GM19324 (cell line): Measurements from ENCODE around the gene OPRPN.

ENCODE experiments used
- ATAC-seq: cut with Tn5 transposase; IDR thresholded peaks from one replicate; pipeline ENCODE4 v1.9.1; 2021; ENCODE audit warnings: mild to moderate bottlenecking, moderate library complexity; ENCODE audit not compliant: unreplicated experiment, low FRiP score

The OPRPN gene, protein sequence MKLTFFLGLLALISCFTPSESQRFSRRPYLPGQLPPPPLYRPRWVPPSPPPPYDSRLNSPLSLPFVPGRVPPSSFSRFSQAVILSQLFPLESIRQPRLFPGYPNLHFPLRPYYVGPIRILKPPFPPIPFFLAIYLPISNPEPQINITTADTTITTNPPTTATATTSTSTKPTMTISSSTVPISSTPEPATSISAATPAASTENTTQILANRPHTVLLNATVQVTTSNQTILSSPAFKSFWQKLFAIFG

DNA sequence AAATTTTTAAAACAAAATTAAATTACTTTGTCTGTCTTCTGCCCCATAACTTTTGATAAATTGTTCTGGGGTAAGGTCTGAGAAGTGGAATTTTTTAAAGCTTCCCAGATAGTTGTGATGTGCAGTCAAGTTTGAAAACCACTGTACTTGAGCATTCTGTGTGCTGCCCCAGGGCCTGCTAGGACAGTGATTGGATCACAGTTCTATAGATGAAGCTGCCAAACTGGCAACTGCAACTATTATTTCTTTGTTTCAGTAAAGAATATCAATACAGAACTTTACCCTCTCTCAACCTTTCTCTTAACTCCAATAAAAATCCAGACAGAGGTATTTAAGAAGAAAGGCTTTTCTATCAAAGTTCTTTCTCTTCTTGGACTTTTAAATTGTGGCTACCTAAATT is at the start of gene OPRPN:
OPRPN (plus strand) TSS at position 361 of the 400 bp plus-strand sequence. CDS start 1,346 bp downstream, outside the sequence.
- no peak for ATAC-seq

DNA sequence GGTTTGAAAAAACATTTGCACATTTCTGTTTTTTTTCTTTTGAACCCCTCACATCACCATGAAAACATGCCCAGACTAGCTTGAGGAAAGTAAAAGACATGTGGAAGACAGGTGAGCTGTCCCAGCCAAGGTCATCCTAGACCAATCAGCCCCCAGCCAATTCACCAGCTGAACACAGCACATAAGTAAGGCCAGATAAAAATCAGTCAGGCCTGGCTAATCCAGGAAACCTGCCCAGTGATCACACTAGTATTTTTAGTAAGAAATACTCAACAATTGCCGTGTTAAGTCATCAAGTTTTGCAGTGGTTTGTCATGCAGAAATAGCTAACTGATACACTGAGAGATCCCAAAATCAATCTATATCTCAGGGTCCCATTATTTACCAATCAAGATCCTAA is 41.6 kb upstream of the OPRPN start:
- ATAC-seq: no peak

DNA sequence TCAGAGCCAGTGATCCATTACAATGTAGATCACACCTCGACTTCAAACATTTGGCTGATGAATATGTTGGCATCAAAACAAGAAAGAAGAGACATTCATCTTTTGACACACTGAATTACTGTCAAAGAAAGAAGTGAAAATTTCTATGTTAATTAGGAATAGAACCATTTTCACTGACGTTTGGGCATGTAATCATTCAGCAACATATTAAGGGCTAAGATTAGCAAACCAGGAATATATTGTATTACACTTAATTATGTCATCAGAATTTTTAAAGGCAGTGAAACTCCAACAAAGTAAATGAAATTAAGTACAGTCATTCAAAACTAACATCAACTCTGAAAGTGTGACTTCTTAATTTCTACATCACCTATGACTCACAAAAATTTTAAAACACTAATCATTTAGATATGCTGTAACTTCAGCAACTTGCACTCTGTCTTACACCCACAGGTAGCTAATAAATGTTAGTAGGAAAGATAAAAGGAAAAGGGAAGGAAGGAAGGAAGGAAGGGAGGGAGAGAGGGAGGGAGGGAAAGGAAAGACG is 38.6 kb upstream of the OPRPN start:
- ATAC-seq: no peak

DNA sequence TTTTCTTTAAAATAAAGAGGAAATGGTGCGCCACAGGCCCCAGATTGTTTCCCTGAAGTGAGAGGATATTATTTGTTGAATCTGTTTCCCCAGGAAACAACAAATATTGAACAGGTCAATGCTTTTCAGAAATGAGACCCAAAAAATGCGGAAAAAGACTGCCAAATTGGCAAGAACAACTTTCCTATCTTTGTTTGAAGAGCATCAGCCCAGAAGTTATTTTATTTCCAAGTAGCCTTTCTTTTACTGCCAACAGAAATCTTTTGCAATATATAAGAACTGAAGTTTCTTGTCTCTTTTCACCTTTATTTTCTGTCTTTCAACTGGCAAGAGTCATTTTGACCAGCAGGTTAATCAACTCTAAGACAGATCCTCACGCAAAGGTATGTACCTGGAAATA is 37.3 kb upstream of the OPRPN start, which contains the start of gene SMR3A:
SMR3A (plus strand) TSS at position 301 of the 400 bp plus-strand sequence. CDS start 1,356 bp downstream, outside the sequence.
- ATAC-seq: no peak

DNA sequence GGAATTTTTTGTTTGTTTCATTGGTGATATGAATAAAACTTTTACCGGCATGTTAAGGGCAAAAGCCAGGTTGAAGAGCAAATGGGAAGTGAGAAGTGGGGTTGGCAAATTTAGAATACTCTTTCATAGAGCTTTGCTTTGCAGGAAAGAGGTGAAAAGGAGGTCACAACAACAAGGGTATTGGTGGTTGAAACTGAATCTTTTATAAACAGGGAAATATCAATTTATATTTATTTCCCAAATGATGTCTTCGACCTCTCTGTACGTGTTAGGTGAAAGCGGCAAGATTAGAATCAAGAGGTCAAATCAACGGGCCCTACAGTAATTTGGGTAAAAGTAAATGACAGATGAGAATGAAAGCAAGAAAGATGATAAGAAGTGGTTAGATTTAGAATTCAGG is 33.7 kb upstream of the OPRPN start:
- ATAC-seq: peak; percentile 65

DNA sequence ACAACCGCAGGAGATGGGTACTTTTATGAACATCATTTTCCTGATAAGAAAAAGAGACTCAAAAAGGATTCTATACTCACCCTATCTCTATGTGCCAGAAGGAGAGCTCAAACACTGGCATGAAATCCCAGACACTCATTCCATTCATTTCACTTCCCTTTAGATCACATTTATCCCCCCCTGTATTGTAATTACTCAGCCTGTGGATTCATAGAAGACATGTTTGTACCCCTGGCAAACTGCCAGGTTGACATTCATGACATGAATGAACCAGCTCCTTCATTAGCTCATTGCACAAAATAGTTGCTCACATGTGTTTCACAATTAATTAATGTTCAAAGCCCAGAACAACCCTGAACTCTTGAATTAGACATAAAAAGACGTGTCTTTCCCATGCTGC is 32.3 kb upstream of the OPRPN start:
- ATAC-seq: no peak

DNA sequence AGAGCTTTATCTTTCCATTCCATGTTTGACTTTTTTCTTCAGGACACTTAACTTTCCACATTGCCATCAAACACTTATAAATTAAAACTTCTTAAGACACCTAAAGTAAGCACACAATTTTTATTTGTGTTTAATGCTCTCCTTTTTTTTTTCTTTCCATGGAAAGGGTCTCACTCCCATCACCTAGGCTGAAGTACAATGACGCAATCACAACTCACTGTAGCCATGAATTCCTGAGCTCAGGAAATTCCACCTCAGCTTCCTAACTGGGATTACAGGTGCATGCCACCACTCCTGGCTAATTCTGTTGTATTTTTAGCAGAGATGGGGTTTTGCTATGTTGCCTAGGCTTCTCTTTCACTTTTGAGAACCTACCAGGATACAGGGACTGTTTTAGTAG is 29.9 kb upstream of the OPRPN start:
- ATAC-seq: no peak

DNA sequence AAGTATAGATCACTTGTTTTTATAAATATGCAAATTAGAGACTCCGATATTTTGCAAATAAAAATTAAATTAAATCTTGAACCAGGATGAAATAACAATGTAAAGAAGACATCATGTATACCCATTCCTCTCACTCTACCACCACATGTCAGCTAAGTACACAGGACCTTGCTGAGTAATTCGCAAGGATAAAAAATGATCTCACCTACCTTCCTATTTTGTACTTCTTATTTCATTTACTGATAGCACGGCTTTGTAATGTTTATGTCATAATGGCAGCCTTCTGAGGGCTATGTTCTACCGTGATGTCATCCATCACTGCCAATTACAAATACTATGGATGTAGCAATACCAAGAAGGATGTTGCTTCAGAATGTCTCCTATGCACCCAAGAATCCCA is 25.8 kb upstream of the OPRPN start:
- ATAC-seq: no peak

DNA sequence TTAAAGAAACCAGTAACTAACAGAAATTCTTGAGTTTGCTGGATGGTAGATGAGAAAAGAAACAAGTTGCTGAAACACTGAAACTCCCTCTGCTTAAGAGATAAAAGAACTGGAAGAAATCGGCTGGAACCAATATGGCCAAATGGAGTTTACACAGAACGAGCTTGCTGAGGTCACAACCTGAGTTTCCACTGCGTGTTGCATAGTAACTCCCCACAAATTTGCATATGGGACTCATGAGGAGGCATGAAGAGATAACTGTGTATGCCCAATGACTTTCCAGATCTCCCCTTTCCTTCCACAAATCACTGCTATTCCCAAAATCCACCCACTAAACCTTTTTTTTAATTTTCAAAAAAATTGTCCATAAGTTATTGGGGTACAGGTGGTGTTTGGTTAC is 25.0 kb upstream of the OPRPN start:
- ATAC-seq: no peak

DNA sequence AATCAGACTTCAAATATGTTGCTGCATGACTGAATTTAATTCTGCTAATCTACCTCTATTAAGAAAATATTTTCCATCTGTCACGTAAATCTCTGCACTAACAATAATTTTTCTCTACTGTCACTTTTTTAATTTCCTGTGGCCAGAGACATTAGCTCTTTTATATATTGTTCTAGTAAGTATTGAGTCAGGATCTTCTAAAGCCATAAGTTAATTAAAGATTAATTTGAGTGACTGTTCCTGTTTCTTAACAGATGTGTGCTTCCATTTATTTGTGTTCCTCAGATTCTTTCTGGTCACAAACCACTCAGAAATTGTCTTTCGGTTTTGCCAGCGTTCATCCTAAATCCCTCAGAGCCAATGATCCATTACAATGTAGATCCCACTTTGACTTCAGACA is 17.2 kb upstream of the OPRPN start:
- ATAC-seq: no peak

DNA sequence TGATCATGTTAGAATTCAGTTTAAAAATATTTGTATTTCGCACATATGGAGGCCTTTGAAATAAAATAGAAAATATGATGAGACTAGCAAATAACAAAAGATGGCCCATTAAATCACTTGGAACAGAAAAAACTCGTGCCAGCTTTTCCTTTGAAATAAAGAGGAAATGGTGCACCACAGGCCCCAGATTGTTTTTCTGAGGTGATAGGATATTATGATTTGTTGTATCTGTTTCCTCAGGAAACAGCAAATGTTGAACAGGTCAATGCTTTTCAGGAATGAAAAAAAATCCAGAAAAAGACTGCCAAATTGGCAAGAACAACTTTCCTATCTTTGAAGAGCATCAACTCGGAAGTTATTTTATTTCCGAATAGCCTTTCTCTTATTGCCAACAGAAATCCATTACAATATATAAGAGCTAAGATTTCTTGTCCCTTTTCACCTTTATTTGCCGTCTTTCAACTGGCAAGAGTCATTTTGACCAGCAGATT is 15.0 kb upstream of the OPRPN start, which contains the start of gene SMR3B:
SMR3B (plus strand) TSS at position 441 of the 491 bp plus-strand sequence. CDS start 1,380 bp downstream, outside the sequence.
- ATAC-seq: no peak

DNA sequence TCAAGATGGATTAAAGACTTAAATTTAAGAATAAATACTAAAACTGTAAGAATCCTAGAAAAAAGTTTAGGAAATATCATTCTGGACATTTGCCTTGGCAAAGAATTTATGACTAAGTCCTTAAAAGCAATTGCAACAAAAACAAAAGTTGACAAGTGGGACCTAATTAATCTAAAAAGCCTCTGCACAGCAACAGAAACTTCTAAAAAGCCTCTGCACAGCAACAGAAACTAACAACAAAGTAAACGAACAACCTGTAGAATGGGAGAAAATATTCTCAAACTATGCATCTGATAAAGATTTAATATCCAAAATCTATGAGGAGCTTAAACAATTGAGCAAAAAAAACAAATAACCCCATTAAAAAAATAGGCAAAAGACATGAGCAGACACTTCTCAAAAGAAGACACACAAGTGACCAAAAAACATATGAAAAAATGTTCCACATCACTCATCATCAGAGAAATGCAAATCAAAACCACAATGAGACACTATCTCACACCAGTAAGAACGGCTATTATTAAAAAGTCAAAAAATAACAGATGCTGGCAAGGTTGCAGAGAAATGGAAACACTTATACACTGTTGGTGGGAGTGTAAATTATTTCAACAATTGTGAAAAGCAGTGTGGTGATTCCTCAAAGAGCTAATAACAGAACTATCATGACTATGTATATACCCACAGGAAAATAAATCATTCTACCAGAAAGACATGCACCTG is 5.5 kb upstream of the OPRPN start:
- ATAC-seq: peak; percentile 74

DNA sequence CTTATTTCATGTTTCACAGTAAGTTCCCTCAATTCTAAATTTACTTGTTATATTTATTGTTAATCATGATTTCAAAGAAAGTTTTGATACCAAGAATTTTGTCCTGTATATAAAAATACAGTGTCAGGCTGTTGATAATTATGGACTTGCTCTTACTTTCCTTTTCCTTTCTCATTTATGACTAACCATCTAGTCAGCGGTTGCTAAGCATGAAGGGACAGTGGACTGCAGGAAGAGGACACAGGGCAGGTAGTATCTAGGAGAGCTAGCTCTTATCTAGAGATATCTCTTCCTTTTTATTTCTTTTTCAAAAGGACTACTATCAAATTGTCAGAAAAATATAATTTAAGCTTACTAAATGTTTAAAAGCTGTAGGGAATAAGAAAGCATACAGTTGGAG is 1.6 kb downstream of the OPRPN start:
- peak; percentile 72 for ATAC-seq

DNA sequence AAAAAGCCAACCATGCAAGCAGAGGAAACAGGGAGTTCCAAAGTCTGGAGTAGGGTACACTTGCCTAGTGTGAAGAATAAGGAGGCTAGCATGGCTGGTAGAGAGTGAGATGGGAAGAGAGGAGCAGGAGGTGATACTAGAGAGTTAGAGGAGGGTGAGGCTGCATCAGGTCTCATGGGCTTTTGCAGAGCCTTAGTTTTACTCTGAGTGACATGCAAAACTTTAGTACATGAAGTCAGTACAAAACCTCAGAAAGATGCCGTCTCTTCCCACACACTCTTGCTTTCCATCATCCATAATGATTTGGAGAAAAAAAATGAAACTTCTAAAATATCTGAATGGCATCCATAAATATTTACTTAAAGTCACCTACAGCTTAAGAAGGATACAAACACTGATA is 5.0 kb downstream of the OPRPN start:
- ATAC-seq: no peak

DNA sequence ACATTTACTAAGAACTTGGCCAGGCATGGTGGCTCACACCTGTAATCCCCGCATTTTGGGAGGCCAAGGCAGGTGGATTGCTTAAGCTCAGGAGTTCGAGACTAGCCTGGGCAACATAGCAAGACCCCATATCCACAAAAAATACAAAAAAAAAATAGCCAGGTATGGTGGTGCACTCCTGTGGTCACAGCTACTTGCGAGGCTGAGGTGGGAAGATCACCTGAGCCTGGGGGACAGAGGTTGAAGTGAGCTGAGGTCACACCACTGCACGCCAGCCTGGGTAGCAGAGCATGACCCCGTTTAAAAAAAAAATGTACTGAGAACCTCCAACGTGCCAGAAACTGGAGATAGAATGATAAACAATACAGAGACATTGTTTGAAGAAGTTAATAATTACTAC is 8.0 kb downstream of the OPRPN start:
- peak; percentile 46 for ATAC-seq

DNA sequence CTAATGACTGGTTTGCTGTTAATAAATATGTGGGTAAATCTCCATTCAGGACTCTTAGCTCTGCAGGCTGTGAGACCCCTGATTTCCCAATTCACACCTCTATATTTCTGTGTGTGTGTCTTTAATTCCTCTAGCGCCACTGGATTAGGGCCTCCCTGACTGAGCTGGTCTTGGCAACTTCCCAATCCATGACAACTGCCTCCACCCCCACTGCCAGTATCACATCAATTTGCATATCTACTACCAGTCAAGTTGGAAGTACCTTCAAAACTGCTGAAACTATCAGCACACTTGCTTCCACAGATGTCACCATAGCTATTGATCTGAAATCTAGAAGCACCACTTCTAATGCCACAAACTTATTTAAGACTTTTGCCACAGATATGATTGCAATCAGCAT is 27.6 kb downstream of the OPRPN start:
- no peak for ATAC-seq

DNA sequence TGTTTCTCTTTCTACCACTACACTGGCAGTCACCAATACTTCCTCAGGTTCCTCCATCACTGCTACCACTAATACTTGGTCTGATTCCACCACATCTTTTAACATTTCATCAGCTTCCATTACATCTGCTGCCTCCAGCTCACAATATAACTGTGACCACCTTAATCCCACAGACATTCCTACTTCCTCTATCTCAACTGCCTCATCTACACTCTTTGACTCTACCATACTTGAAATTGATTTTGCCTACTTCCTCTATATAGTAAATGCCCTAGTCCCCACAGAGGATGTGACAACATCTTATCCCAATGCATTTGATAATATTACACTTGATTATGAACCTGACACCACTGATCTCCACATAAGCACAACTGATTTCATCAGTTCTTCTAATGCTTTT is 29.0 kb downstream of the OPRPN start:
- ATAC-seq: no peak

DNA sequence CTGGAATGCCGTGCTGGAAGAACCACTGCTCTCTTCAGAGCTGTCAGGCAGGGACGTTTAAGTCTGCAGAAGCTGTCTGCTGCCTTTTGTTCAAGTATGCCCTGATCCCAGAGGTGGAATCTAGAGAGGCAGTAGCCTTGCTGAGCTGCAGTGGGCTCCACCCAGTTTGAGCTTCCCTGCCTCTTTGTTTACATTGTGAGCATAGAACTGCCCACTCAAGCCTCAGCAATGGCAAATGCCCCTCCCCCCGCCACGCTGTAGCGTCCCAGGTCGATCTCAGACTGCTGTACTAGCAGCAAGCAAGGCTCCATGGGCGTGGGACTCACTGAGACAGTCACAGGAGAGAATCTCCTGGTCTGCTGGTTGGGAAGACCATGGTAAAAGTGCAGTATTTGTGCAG is 39.5 kb downstream of the OPRPN start:
- no peak for ATAC-seq

DNA sequence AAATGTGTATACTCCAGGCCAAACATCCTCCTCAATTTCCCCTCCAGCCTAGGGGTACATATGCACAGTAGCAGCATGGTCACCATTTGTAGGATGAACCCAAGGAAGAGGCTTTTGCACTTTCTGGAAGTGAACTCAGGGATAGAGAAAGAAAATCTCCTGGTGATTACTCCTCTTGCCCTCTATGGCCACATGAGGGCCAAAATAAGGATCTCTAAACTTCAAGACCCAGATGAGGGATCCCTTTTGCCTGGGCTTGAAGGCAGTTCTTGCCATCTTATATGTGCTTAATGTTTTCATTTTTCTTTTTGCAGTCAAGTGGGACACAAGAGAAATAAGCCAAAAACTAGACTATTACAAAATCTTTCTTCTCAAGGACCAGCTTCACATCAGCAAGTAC is 44.7 kb downstream of the OPRPN start:
- no peak for ATAC-seq

DNA sequence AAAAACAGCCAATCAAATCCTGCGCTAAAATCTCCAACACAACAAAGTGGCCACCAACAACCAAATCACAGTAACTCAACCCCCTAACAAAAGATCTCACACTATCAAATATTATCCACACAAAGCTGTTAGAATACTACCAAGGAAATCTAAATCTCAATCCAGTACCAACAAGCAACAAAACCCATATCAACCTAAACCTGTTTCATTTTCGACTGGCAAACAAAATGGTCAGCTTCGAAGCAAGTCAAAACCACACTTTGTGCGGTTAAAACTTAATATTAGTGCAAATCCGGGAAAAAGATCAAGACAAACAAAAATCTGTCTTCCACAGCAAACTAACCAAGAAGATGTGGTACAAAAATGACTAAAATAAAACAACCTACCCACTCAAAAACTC is 45.6 kb downstream of the OPRPN start:
- ATAC-seq: no peak

DNA sequence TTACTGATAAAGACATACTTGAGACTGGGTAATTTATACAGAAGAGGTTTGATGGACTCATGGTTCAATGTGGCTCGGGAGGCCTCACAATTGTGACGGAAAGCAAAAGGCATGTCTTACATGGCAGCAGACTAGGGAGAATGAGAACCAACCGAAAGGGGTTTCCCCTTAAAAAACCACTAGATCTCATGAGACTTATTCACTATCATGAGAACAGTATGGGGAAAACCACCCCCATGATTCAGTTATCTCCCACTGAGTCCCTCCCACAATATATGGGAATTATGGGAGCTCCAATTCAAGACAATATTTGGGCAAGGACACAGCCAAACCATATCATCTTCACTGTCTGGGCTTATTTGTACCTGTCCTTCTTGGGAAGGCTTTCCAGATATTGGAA is 51.5 kb downstream of the OPRPN start:
- no peak for ATAC-seq

DNA sequence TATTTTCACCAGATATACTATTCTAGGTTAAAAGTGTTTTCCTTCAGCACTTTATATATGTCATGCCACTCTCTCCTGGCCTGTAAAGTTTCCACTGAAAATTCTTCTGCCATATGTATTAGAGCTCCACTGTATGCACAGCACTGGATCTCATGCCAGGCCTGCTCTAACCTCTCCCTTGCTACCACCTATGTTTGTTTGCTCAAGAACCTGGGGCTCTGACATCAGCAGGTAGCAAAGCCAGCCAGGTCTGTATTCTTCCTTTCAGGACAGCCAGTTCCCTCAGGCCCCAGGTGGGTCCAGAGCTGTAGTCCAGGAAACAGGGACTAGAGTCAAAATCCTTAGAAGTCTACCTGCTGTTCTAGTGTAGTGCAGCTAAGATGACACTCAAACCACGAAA is 55.2 kb downstream of the OPRPN start:
- ATAC-seq: no peak
